ENCODE results near the gene SPTLC1.

Gene SPTLC1

GRCh38 chr9:92094655-92095054 is 20.6 kb downstream of the SPTLC1 start:
- no peak for DNase-seq (ENCODE audit: low read depth in 2 of 2)

- DNase-seq (ENCODE audit: low read depth in 2 of 2), result no peak
Observed at GRCh38 chr9:92077888-92078287, 37.3 kb downstream of the SPTLC1 start.

- DNase-seq (ENCODE audit: low read depth in 2 of 2), result no peak
Observed at GRCh38 chr9:92071634-92072033, 43.6 kb downstream of the SPTLC1 start.

GRCh38 chr9:92066168-92066567 is 49.0 kb downstream of the SPTLC1 start:
- no peak for DNase-seq (ENCODE audit: low read depth in 2 of 2)

- no peak for DNase-seq (ENCODE audit: low read depth in 2 of 2)
Observed at GRCh38 chr9:92064711-92065110, 50.5 kb downstream of the SPTLC1 start.

GRCh38 chr9:92061184-92061583 is 54.0 kb downstream of the SPTLC1 start:
- no peak for DNase-seq (ENCODE audit: low read depth in 2 of 2)

GRCh38 chr9:92059661-92060060 is 55.6 kb downstream of the SPTLC1 start:
- DNase-seq (ENCODE audit: low read depth in 2 of 2), result no peak

GRCh38 chr9:92058723-92059444 is 56.3 kb downstream of the SPTLC1 start:
- no peak for DNase-seq (ENCODE audit: low read depth in 2 of 2)

- DNase-seq (ENCODE audit: low read depth in 2 of 2), result no peak
Observed at GRCh38 chr9:92058026-92058425, 57.2 kb downstream of the SPTLC1 start.

GRCh38 chr9:92057226-92057625 is 58.0 kb downstream of the SPTLC1 start:
- no peak for DNase-seq (ENCODE audit: low read depth in 2 of 2)

GRCh38 chr9:92055624-92056023 is 59.6 kb downstream of the SPTLC1 start:
- no peak for DNase-seq (ENCODE audit: low read depth in 2 of 2)

GRCh38 chr9:92048924-92049625 is 66.1 kb downstream of the SPTLC1 start:
- no peak for DNase-seq (ENCODE audit: low read depth in 2 of 2)

GRCh38 chr9:92047500-92047899 is 67.7 kb downstream of the SPTLC1 start:
- DNase-seq (ENCODE audit: low read depth in 2 of 2), result no peak

- DNase-seq (ENCODE audit: low read depth in 2 of 2), result no peak
Observed at GRCh38 chr9:92046676-92047075, 68.5 kb downstream of the SPTLC1 start.

- DNase-seq (ENCODE audit: low read depth in 2 of 2), result no peak
Observed at GRCh38 chr9:92044936-92045335, 70.3 kb downstream of the SPTLC1 start.

- DNase-seq (ENCODE audit: low read depth in 2 of 2), result no peak
Observed at GRCh38 chr9:92043002-92043401, 72.2 kb downstream of the SPTLC1 start.

- no peak for DNase-seq (ENCODE audit: low read depth in 2 of 2)
Observed at GRCh38 chr9:92042260-92042659, 73.0 kb downstream of the SPTLC1 start.

GRCh38 chr9:92036756-92037155 is 78.5 kb downstream of the SPTLC1 start:
- no peak for DNase-seq (ENCODE audit: low read depth in 2 of 2)

- no peak for DNase-seq (ENCODE audit: low read depth in 2 of 2)
Observed at GRCh38 chr9:92036411-92036746, 78.8 kb downstream of the SPTLC1 start.

GRCh38 chr9:92035687-92036410 is 79.4 kb downstream of the SPTLC1 start:
- DNase-seq (ENCODE audit: low read depth in 2 of 2), result no peak

- DNase-seq (ENCODE audit: low read depth in 2 of 2), result no peak
Observed at GRCh38 chr9:92035146-92035545, 80.1 kb downstream of the SPTLC1 start.

- DNase-seq (ENCODE audit: low read depth in 2 of 2), result no peak
Observed at GRCh38 chr9:92033991-92034390, 81.2 kb downstream of the SPTLC1 start.

GRCh38 chr9:92033307-92033706 is 81.9 kb downstream of the SPTLC1 start:
- DNase-seq (ENCODE audit: low read depth in 2 of 2), result no peak
